GM12891 (cell line): ENCODE measurements around the gene PTPN6.

Experiments used
- DNase-seq: peaks from one replicate; pipeline ENCODE4 v3.0.0; 2011; ENCODE audit warnings: low spot score; ENCODE audit not compliant: insufficient read length
- FAIRE-seq: peaks from 2 replicates; lab custom pipeline; 2011; peaks lifted over from hg19 to GRCh38; lab: Jason Lieb, UNC
- PAX5 ChIP-seq: IDR thresholded peaks from 2 replicates; pipeline ENCODE4 v1.6.1; 2011; ENCODE audit warnings: low read length, moderate library complexity, mild to moderate bottlenecking; ENCODE audit not compliant: insufficient read depth, severe bottlenecking
- POLR2A ChIP-seq: IDR thresholded peaks from 2 replicates; pipeline ENCODE4 v1.6.1; 2011; ENCODE audit warnings: low read depth, low read length, control low read depth
- POLR2AphosphoS5 ChIP-seq: IDR thresholded peaks from 2 replicates; pipeline ENCODE4 v1.6.1; 2011; ENCODE audit warnings: low read depth, low read length, control low read depth
- POU2F2 ChIP-seq: IDR thresholded peaks from 2 replicates; pipeline ENCODE4 v1.6.1; 2011; ENCODE audit warnings: low read depth, mild to moderate bottlenecking, control low read depth, low read length, moderate library complexity
- SPI1 ChIP-seq: IDR thresholded peaks from 2 replicates; pipeline ENCODE4 v1.6.1; 2011; ENCODE audit warnings: low read depth, low read length, control low read depth
- TAF1 ChIP-seq: IDR thresholded peaks from 2 replicates; pipeline ENCODE4 v1.6.1; 2011; ENCODE audit warnings: low read depth, low read length, control low read depth

PTPN6 gene

DNA sequence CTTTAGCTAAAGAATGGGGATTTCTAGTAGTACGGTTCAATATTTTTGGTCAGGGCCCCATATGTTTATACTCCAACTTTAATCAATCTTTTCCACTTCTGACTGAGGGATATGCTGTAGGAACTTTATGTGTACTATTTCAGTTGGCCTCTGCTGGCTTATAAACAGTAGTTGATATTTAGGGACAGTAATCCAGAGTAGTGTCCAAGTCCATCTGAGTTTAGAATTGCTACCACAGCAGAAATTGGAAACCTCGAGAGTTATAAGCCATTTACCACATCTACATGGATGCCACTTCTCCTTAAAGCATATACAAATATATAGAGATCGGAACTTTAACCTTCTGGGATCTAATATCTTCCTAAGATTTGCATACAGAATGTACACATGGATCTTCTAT, 55.5 kb downstream of the PTPN6 start:
- TF ChIP-seq POU2F2, result no peak
- TF ChIP-seq SPI1, result no peak
- no peak for TF ChIP-seq POLR2A
- no peak for TF ChIP-seq POLR2AphosphoS5
- no peak for TF ChIP-seq PAX5
- no peak for TF ChIP-seq TAF1
- no peak for FAIRE-seq
- no peak for DNase-seq

- DNase-seq, result no peak
- FAIRE-seq, result no peak
- TF ChIP-seq TAF1 (no peak), SPI1 (no peak), PAX5 (no peak)
Observed at GRCh38 chr12:7008864-7009263, 57.7 kb downstream of the PTPN6 start.

- TF ChIP-seq PAX5, result no peak
- no peak for TF ChIP-seq POLR2A
- TF ChIP-seq POLR2AphosphoS5, result no peak
- DNase-seq, result no peak
- no peak for FAIRE-seq
Observed at GRCh38 chr12:7009512-7009911, 58.4 kb downstream of the PTPN6 start.
